Subcutaneous abdominal adipose tissue (tissue), 5 donors: ENCODE results near the gene NINJ2.

Source experiments
- H3K27ac ChIP-seq: one replicate; pipeline ENCODE4 v1.7.0; 2013; ENCODE audit warnings: low read depth, mild to moderate bottlenecking, inconsistent platforms, low read length, moderate library complexity
- H3K27me3 ChIP-seq, 5 donors: one replicate each; pipeline ENCODE4 v1.7.0; 2013; ENCODE audit warnings: low read length in 5 of 5, inconsistent platforms in 1 of 5; ENCODE audit not compliant: control insufficient read depth in 5 of 5, insufficient read depth in 4 of 5
- H3K36me3 ChIP-seq, 5 donors: one replicate each; pipeline ENCODE4 v1.7.0; 2013; ENCODE audit warnings: low read length in 5 of 5; ENCODE audit not compliant: control insufficient read depth in 5 of 5, insufficient read depth in 5 of 5
- H3K4me1 ChIP-seq, 5 donors: one replicate each; pipeline ENCODE4 v1.7.0; 2013; ENCODE audit warnings: low read length in 5 of 5, mild to moderate bottlenecking in 3 of 5, moderate library complexity in 1 of 5; ENCODE audit not compliant: control insufficient read depth in 5 of 5, insufficient read depth in 5 of 5
- H3K4me3 ChIP-seq, 5 donors: one replicate each; pipeline ENCODE4 v1.7.0; 2013; ENCODE audit warnings: low read length in 5 of 5, low read depth in 1 of 5
- H3K9ac ChIP-seq, 5 donors: one replicate each; pipeline ENCODE4 v1.7.0; 2013; ENCODE audit warnings: low read length in 5 of 5, mild to moderate bottlenecking in 4 of 5, moderate library complexity in 3 of 5
- H3K9me3 ChIP-seq, 5 donors: one replicate each; pipeline ENCODE4 v1.7.0; 2013; ENCODE audit warnings: low read length in 5 of 5; ENCODE audit not compliant: control insufficient read depth in 5 of 5
- donor health status: healthy.
- donor health status: healthy.
- donor health status: healthy.
- donor health status: healthy.
- donor health status: healthy.

The NINJ2 gene

GRCh38 chr12:559208-559905, 103.9 kb downstream of the NINJ2 start:
- peaks cover 3 to 33% (median 18%) of the 10 kb centered on the region in 5 donors for H3K4me1 ChIP-seq
- peaks cover 11 to 29% (median 15%) of the 10 kb centered on the region in 5 donors for H3K27me3 ChIP-seq
- no peak overlapping the region for H3K4me3 ChIP-seq
- H3K9ac ChIP-seq: no peak overlapping the region
- no peak overlapping the region for H3K27ac ChIP-seq
- no peaks in the 10 kb centered on the region for H3K9me3 ChIP-seq
- H3K36me3 ChIP-seq: no peaks in the 10 kb centered on the region

- no peak overlapping the region for H3K4me3 ChIP-seq
Measured at GRCh38 chr12:558580-558979, 104.7 kb downstream of the NINJ2 start.

GRCh38 chr12:556498-556897, 106.7 kb downstream of the NINJ2 start:
- no peaks in the 10 kb centered on the region for H3K36me3 ChIP-seq
- peaks cover 2 to 31% (median 26%) of the 10 kb centered on the region in 5 donors for H3K4me1 ChIP-seq
- H3K9me3 ChIP-seq: no peaks in the 10 kb centered on the region

More at GRCh38 chr12:558580-558979, 104.7 kb downstream of the NINJ2 start:
- no peak overlapping the region for H3K9ac ChIP-seq
- no peaks in the 10 kb centered on the region for H3K9me3 ChIP-seq
- no peak overlapping the region for H3K27ac ChIP-seq
- H3K4me1 ChIP-seq: peaks cover 4 to 31% (median 22%) of the 10 kb centered on the region in 5 donors
- H3K36me3 ChIP-seq: no peaks in the 10 kb centered on the region
- peaks cover 11 to 29% (median 15%) of the 10 kb centered on the region in 5 donors for H3K27me3 ChIP-seq

GRCh38 chr12:554001-554285, 109.3 kb downstream of the NINJ2 start:
- no peak overlapping the region for H3K27ac ChIP-seq
- no peaks in the 10 kb centered on the region for H3K9me3 ChIP-seq
- H3K27me3 ChIP-seq: peaks cover 7 to 21% (median 12%) of the 10 kb centered on the region in 5 donors
- H3K36me3 ChIP-seq: no peaks in the 10 kb centered on the region
- H3K4me3 ChIP-seq: peak overlapping the region in 1 of 5 donors; percentile 54
- peak overlapping the region in 1 of 5 donors; percentile 17 for H3K9ac ChIP-seq
- peaks cover 2 to 25% (median 20%) of the 10 kb centered on the region in 5 donors for H3K4me1 ChIP-seq

More at GRCh38 chr12:556498-556897, 106.7 kb downstream of the NINJ2 start:
- Histone ChIP-seq H3K27me3 (peaks cover 12 to 37% (median 17%) of the 10 kb centered on the region in 5 donors), H3K4me3 (no peak overlapping the region), H3K27ac (no peak overlapping the region), H3K9ac (no peak overlapping the region)

- peaks cover 2 to 25% (median 20%) of the 10 kb centered on the region in 5 donors for H3K4me1 ChIP-seq
- H3K9ac ChIP-seq: peak overlapping the region in 1 of 5 donors; percentile 17
- H3K9me3 ChIP-seq: no peaks in the 10 kb centered on the region
- H3K4me3 ChIP-seq: peak overlapping the region in 2 of 5 donors; percentile 13 to 54
- peaks cover 2 to 18% (median 11%) of the 10 kb centered on the region in 5 donors for H3K27me3 ChIP-seq
- no peaks in the 10 kb centered on the region for H3K36me3 ChIP-seq
- no peak overlapping the region for H3K27ac ChIP-seq
Measured at GRCh38 chr12:553216-554000, 109.8 kb downstream of the NINJ2 start.

GRCh38 chr12:552466-552865, 110.8 kb downstream of the NINJ2 start:
- no peak overlapping the region for H3K4me3 ChIP-seq
- H3K4me1 ChIP-seq: peaks cover 2 to 25% (median 23%) of the 10 kb centered on the region in 5 donors
- H3K36me3 ChIP-seq: no peaks in the 10 kb centered on the region
- peaks cover 5 to 23% (median 7%) of the 10 kb centered on the region in 5 donors for H3K27me3 ChIP-seq
- H3K9ac ChIP-seq: no peak overlapping the region
- no peaks in the 10 kb centered on the region for H3K9me3 ChIP-seq
- no peak overlapping the region for H3K27ac ChIP-seq

- Histone ChIP-seq H3K9ac (no peak overlapping the region), H3K27me3 (peaks cover 5 to 24% (median 7%) of the 10 kb centered on the region in 5 donors), H3K4me1 (peaks cover 2 to 36% (median 28%) of the 10 kb centered on the region in 5 donors), H3K9me3 (no peaks in the 10 kb centered on the region), H3K27ac (no peak overlapping the region), H3K4me3 (no peak overlapping the region), H3K36me3 (no peaks in the 10 kb centered on the region)
Measured at GRCh38 chr12:550473-551260, 112.6 kb downstream of the NINJ2 start.

- Histone ChIP-seq H3K36me3 (no peaks in the 10 kb centered on the region), H3K9me3 (no peaks in the 10 kb centered on the region), H3K27ac (no peak overlapping the region), H3K9ac (no peak overlapping the region), H3K4me1 (peaks cover 2 to 36% (median 28%) of the 10 kb centered on the region in 5 donors), H3K4me3 (no peak overlapping the region), H3K27me3 (peaks cover 10 to 35% (median 14%) of the 10 kb centered on the region in 5 donors)
Measured at GRCh38 chr12:549476-550082, 113.7 kb downstream of the NINJ2 start.

- Histone ChIP-seq H3K9ac (no peak overlapping the region), H3K4me1 (peaks cover 0 to 26% (median 16%) of the 10 kb centered on the region in 5 donors), H3K36me3 (no peaks in the 10 kb centered on the region), H3K9me3 (no peaks in the 10 kb centered on the region), H3K27me3 (peaks cover 13 to 33% (median 19%) of the 10 kb centered on the region in 5 donors), H3K4me3 (no peak overlapping the region), H3K27ac (no peak overlapping the region)
Measured at GRCh38 chr12:547883-548470, 115.3 kb downstream of the NINJ2 start.
